CD4-positive, alpha-beta memory T cell (primary cell): Measurements from ENCODE around the gene KATNBL1. TPM values are rescaled to one million over a fixed set of nuclear protein-coding genes. Genes with fewer than 3 reads are reported as not detected.

Experiments
- CTCF ChIA-PET: fragments of 350-600 bp; sonication (Branson Sonifier 250); formaldehyde crosslinking; loops from one replicate; lab custom pipeline; 2021; ENCODE audit warnings: inconsistent platforms; ENCODE audit not compliant: partially characterized antibody; lab: Charles Lee
- POLR2A ChIA-PET: fragments of 350-600 bp; sonication (Branson Sonifier 250); formaldehyde crosslinking; loops from one replicate; lab custom pipeline; 2021; ENCODE audit not compliant: partially characterized antibody; lab: Charles Lee
- DNase-seq, 5 donors: peaks; one replicate each; pipeline versions ENCODE4 v3.0.0 to v3.0.0-alpha.2; 2020 to 2022; ENCODE audit warnings: mixed read lengths in 1 of 5
- H3K27ac ChIP-seq: one replicate; pipeline ENCODE4 v1.7.0; 2013; ENCODE audit warnings: low read depth, low read length
- H3K27me3 ChIP-seq: 2 replicates; pipeline ENCODE4 v1.7.0; 2013; ENCODE audit warnings: mild to moderate bottlenecking, low read length, moderate library complexity; ENCODE audit not compliant: insufficient read depth
- H3K36me3 ChIP-seq: 2 replicates; pipeline ENCODE4 v1.7.0; 2013; ENCODE audit warnings: mild to moderate bottlenecking, low read length, moderate library complexity; ENCODE audit not compliant: insufficient read depth
- H3K4me1 ChIP-seq: 2 replicates; pipeline ENCODE4 v1.7.0; 2013; ENCODE audit warnings: mild to moderate bottlenecking, low read length, moderate library complexity; ENCODE audit not compliant: insufficient read depth
- H3K4me3 ChIP-seq, 2 donors: one replicate each; pipeline ENCODE4 v1.7.0; 2013; ENCODE audit warnings: low read length in 2 of 2, mild to moderate bottlenecking in 1 of 2
- H3K9me3 ChIP-seq, 2 donors: one replicate each; pipeline ENCODE4 v1.7.0; 2013; ENCODE audit warnings: low read length in 2 of 2, control low read depth in 1 of 2; ENCODE audit not compliant: control insufficient read depth in 1 of 2
- H3K27ac Mint-ChIP-seq, 7 donors: one replicate each; pipeline ENCODE4 v1.8.0; 2020 to 2021; ENCODE audit warnings: mixed read lengths in 7 of 7, mild to moderate bottlenecking in 6 of 7, inconsistent platforms in 3 of 7, moderate library complexity in 3 of 7
- H3K27me3 Mint-ChIP-seq, 2 donors: one replicate each; pipeline ENCODE4 v1.8.0; 2020 to 2021; ENCODE audit warnings: mixed read lengths in 2 of 2
- H3K36me3 Mint-ChIP-seq, 2 donors: one replicate each; pipeline ENCODE4 v1.8.0; 2020 to 2021; ENCODE audit warnings: mixed read lengths in 2 of 2, inconsistent platforms in 1 of 2, mild to moderate bottlenecking in 1 of 2
- H3K4me1 Mint-ChIP-seq, 4 donors: one replicate each; pipeline ENCODE4 v1.8.0; 2020 to 2021; ENCODE audit warnings: mixed read lengths in 4 of 4, mild to moderate bottlenecking in 1 of 4
- H3K4me3 Mint-ChIP-seq, 8 donors: one replicate each; pipeline ENCODE4 v1.8.0; 2020 to 2021; ENCODE audit warnings: mixed read lengths in 8 of 8, mild to moderate bottlenecking in 7 of 8, moderate library complexity in 6 of 8, inconsistent platforms in 3 of 8
- H3K9me3 Mint-ChIP-seq, 8 donors: one replicate each; pipeline ENCODE4 v1.8.0; 2020 to 2021; ENCODE audit warnings: mixed read lengths in 8 of 8, mild to moderate bottlenecking in 5 of 8, inconsistent platforms in 3 of 8, moderate library complexity in 1 of 8
- intact Hi-C: fragments of 100-400 bp; cut with micrococcal nuclease; formaldehyde crosslinking; loops from one replicate; pipeline ENCODE4 v1.15.1; 2023
- polyA plus RNA-seq, 2 donors: library from polyadenylated mRNA; unstranded; fragments of 300-500 nt; fragmentation: Illumina TruSeq; gene quantifications; one replicate each; pipeline ENCODE4 v1.2.3, GENCODE V29; 2021
- total RNA-seq, 2 experiments: library from RNA; stranded (reverse); gene quantifications; one replicate each; pipeline ENCODE4 v1.2.3, GENCODE V29; 2021

KATNBL1 gene
- total and polyA plus RNA-seq, 4 experiments from 2014 or later, result 34.7 to 45.8 (median 37.1) TPM

DNA sequence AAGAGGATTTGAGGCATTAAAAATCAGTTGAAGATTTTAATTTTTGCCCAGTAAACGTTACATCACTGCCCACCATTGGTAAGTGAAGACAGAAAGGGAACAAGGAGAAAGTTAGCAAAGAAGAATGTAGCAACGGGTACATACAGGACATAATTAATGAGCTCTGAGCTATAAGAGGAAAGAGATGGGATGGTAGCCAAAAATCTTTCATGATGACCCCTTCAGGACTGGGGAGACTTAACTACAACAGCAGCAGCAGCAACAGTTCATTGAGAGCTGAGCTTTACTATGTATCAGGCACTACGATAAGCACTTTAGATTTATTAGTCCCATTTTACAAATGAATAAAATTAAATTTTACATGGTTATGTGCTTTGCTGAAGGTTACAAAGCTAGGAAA, 33.3 kb upstream of the KATNBL1 start:
- Histone ChIP-seq H3K27me3 (no peaks in the 10 kb centered on the region), H3K4me3 (no peak overlapping the region), H3K9me3 (no peaks in the 10 kb centered on the region), H3K36me3 (peaks cover 34% of the 10 kb centered on the region), H3K4me1 (no peaks in the 10 kb centered on the region), H3K27ac (no peak overlapping the region)
- H3K27me3 Mint-ChIP-seq, result no peaks in the 10 kb centered on the region
- no peak overlapping the region for H3K4me3 Mint-ChIP-seq
- ChIA-PET CTCF (interaction anchor here (0.9 to 4.8 kb wide), 7 partner anchors 8 to 344 kb away, joined by 3 to 84 read pairs (median 17); partner anchors contain the start of genes EMC4, KATNBL1, LPCAT4 and NOP10), POLR2A (interaction anchor here (1.0 to 4.4 kb wide), 2 partner anchors 94 to 100 kb away, joined by 3 to 21 read pairs; partner anchors contain the start of genes NOP10, NUTM1 and SLC12A6)
- no peaks in the 10 kb centered on the region for H3K4me1 Mint-ChIP-seq
- DNase-seq, result no peak
- H3K9me3 Mint-ChIP-seq, result no peaks in the 10 kb centered on the region
- intact Hi-C loops, result loop anchor here (10.0 kb wide), 1 partner anchor 192 kb away; the partner anchor contains the start of gene GOLGA8A
- H3K27ac Mint-ChIP-seq, result peak overlapping the region in 2 of 7 donors; percentile 25 to 60
- H3K36me3 Mint-ChIP-seq, result peaks cover 28 to 52% of the 10 kb centered on the region in 2 donors

DNA sequence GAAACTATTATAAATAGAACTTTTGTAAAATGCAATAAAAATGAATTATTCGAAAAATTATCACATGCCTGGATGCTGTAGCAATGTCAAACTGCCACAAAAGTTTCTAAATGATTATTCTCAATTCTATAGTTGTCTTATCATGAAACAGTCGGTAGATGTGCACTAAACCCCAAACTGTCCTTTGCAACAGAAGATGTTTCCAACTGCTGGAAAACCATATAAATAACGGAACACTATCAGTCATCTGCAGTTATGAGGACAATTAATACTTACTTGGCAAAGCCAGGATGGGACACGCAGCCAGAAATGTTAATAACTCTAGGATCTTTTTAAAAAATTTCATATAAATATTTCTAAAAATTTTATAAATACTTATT, 32.4 kb upstream of the KATNBL1 start:
- Mint-ChIP-seq H3K4me3 (no peak overlapping the region), H3K4me1 (no peaks in the 10 kb centered on the region), H3K36me3 (peaks cover 27 to 55% of the 10 kb centered on the region in 2 donors), H3K27ac (no peak overlapping the region), H3K9me3 (no peaks in the 10 kb centered on the region), H3K27me3 (no peaks in the 10 kb centered on the region)
- no peak for DNase-seq
- POLR2A ChIA-PET, result interaction anchor here (1.8 to 4.4 kb wide), 2 partner anchors 95 to 125 kb away, joined by 21 to 23 read pairs; partner anchors contain the start of genes LPCAT4 and SLC12A6
- intact Hi-C loops, result loop anchor here (10.0 kb wide), 1 partner anchor 192 kb away; the partner anchor contains the start of gene GOLGA8A
- CTCF ChIA-PET, result interaction anchor here (0.8 to 4.8 kb wide), 19 partner anchors 9 to 345 kb away, joined by 3 to 84 read pairs (median 6); partner anchors contain the start of genes EMC4, KATNBL1, LPCAT4 and NOP10
- Histone ChIP-seq H3K9me3 (no peaks in the 10 kb centered on the region), H3K4me3 (no peak overlapping the region), H3K27ac (no peak overlapping the region), H3K4me1 (no peaks in the 10 kb centered on the region), H3K27me3 (no peaks in the 10 kb centered on the region), H3K36me3 (peaks cover 43% of the 10 kb centered on the region)

DNA sequence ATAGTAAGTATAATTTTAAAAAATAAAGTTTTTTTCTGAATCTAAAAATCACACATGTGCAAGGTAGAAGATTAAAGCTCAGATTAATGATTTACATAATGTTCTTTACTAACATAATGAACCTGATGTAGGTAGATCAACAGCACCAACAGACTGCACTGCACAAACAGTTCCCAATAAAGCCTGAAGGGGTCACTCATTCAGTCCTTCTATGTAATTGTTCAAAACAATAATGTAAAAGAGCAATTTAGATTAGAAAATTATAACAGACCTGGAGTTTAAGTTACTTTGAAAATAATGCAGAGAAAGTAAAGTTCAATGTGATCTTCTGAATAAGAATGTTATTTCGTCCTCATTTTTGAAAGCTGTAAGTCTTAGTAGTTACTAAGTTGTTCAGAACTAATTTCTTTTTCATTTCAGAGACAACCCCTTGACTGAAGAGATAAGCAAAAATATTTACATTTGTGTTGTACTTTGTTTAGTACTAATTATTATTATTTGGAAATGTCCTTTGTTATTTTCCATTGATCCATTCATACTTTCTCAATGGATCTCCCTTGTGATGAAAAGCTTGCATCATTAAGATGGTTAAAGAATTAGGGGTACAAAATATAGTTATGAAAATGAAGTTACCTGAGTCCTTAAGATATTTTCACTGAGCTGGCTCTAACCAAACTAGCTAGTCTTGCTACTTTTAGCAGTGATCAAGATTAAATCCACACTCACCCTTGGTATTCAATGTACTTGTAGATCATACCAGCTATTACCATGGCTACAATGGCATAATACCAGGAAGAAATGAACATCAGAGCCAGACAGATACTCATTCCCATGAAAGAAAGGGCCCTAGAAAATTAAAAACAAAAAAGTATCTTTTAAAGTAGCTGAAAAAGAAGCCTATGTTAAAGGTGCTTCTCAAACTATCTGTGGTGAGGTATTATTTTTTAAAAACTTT, 31.8 kb upstream of the KATNBL1 start:
- POLR2A ChIA-PET, result interaction anchor here (1.0 to 4.4 kb wide), 4 partner anchors 96 to 346 kb away, joined by 3 to 23 read pairs (median 12); partner anchors contain the start of genes LPCAT4, NOP10, NUTM1 and SLC12A6
- peak overlapping the region in 4 of 7 donors; percentile 4 to 53 (median 46) for H3K27ac Mint-ChIP-seq

DNA sequence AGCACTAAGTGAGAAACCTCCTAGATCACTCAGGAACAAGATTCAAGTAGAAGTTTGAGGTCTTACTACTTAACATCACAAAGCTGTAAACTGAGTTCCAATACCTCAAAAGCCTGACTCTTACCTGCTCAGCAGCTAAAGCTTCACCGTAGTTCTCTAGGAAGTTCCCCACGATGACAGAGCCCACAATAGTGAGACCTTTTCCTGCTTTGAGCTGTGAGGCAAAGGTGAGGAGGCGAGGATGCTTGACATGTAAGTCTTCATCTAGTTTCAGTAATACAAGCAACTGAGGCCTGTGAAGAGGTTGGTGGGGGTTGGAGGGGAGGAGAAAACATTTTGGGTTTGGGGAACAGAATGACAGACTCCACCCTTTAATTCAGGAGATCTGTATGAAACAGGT, 30.6 kb upstream of the KATNBL1 start:
- Mint-ChIP-seq H3K27me3 (no peaks in the 10 kb centered on the region), H3K4me1 (no peaks in the 10 kb centered on the region), H3K27ac (peak overlapping the region in 1 of 7 donors; percentile 50), H3K36me3 (peaks cover 40 to 73% of the 10 kb centered on the region in 2 donors), H3K9me3 (no peaks in the 10 kb centered on the region), H3K4me3 (no peak overlapping the region)
- intact Hi-C loops, result loop anchor here (10.0 kb wide), 1 partner anchor 194 kb away; the partner anchor contains the start of gene GOLGA8A
- Histone ChIP-seq H3K9me3 (no peaks in the 10 kb centered on the region), H3K27ac (no peak overlapping the region), H3K27me3 (no peaks in the 10 kb centered on the region), H3K4me3 (no peak overlapping the region), H3K4me1 (no peaks in the 10 kb centered on the region), H3K36me3 (peaks cover 59% of the 10 kb centered on the region)
- DNase-seq, result no peak
- ChIA-PET CTCF (interaction anchor here (0.9 to 4.8 kb wide), 10 partner anchors 11 to 347 kb away, joined by 3 to 84 read pairs (median 12); partner anchors contain the start of genes EMC4, KATNBL1, LPCAT4 and NOP10), POLR2A (interaction anchor here (1.0 to 4.4 kb wide), 3 partner anchors 97 to 127 kb away, joined by 3 to 21 read pairs (median 4); partner anchors contain the start of genes NOP10, NUTM1 and SLC12A6)

More for the DNA sequence above, 31.8 kb upstream of the KATNBL1 start:
- no peaks in the 10 kb centered on the region for H3K4me1 Mint-ChIP-seq
- Histone ChIP-seq H3K4me1 (no peaks in the 10 kb centered on the region), H3K27me3 (no peaks in the 10 kb centered on the region), H3K4me3 (no peak overlapping the region), H3K27ac (no peak overlapping the region), H3K9me3 (no peaks in the 10 kb centered on the region), H3K36me3 (peaks cover 48% of the 10 kb centered on the region)
- H3K36me3 Mint-ChIP-seq, result peaks cover 32 to 62% of the 10 kb centered on the region in 2 donors
- H3K9me3 Mint-ChIP-seq, result no peaks in the 10 kb centered on the region
- no peak overlapping the region for H3K4me3 Mint-ChIP-seq
- intact Hi-C loops, result loop anchor here (1.0 to 10.0 kb wide), 5 partner anchors 96 to 347 kb away; partner anchors contain the start of genes GOLGA8A, LPCAT4, NOP10 and NUTM1
- H3K27me3 Mint-ChIP-seq, result no peaks in the 10 kb centered on the region
- CTCF ChIA-PET, result interaction anchor here (0.6 to 4.8 kb wide), 27 partner anchors 8 to 728 kb away, joined by 3 to 84 read pairs (median 5); partner anchors contain the start of genes AQR, EMC4, KATNBL1 and LPCAT4
- peak; percentile 42 to 56 (median 55) for DNase-seq

DNA sequence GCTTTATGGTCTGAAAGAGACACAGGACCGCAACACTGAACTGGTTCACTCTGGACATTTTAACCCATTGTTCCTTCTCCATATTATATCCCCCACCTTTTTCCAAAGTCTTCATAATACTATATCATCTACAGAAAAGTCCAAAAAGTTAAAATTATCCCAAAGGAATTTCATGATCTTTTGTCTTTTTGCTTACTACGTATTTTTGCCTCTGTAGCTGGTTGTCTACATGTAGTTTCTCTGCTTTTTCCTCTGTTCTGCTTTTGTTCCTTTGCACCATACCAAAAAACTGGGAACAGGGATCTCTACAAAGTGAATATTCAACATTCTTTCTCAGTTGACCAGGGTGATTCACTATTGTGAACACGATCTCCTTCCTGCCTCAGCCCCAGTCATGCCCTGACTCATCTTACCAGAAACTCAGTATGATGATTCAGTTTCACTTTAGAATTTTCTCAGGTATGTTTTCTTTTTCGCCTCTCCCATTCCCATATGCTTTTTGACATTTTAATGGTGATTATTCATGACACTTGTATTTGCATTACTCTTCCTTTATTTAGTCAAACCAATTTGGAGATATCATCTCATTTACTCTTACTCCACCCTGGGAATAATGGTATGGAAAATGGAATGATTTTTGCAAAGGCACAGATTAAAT, 29.4 kb upstream of the KATNBL1 start:
- POLR2A ChIA-PET, result interaction anchor here (1.1 kb wide), 1 partner anchor 129 kb away, joined by 4 read pairs; no protein-coding TSS in a partner anchor
- Mint-ChIP-seq H3K9me3 (no peaks in the 10 kb centered on the region), H3K27me3 (no peaks in the 10 kb centered on the region), H3K27ac (peak overlapping the region in 3 of 7 donors; percentile 46 to 65 (median 53)), H3K4me1 (no peaks in the 10 kb centered on the region), H3K36me3 (peaks cover 40 to 68% of the 10 kb centered on the region in 2 donors), H3K4me3 (no peak overlapping the region)
- no peak for DNase-seq
- H3K4me1 ChIP-seq, result no peaks in the 10 kb centered on the region
- H3K36me3 ChIP-seq, result peaks cover 61% of the 10 kb centered on the region
- no peak overlapping the region for H3K27ac ChIP-seq
- CTCF ChIA-PET, result interaction anchor here (1.3 kb wide), 1 partner anchor 128 kb away, joined by 4 read pairs; the partner anchor contains the start of gene LPCAT4
- H3K4me3 ChIP-seq, result no peak overlapping the region
- H3K27me3 ChIP-seq, result no peaks in the 10 kb centered on the region
- H3K9me3 ChIP-seq, result no peaks in the 10 kb centered on the region
- intact Hi-C loops, result no loop called here

DNA sequence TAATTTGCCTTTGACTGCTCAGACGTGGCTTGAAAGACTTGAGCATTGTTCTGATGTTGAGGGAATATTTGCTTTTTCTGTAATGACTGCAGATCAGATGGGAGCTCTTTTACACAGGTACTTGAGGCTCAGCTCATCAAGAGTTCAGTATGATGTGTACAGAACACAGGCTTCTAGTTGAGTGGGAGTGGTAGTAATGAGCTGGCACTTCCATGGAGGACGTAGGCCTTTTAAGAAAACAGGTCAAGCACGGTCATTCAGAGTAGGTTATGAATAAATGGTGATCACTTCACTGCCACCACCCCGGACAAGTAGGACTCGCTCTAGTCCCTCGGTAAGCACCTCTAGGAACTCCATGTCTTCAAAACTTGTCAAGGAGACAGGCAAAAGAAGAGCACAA, 23.7 kb upstream of the KATNBL1 start:
- H3K36me3 ChIP-seq, result peaks cover 54% of the 10 kb centered on the region
- intact Hi-C loops, result no loop called here
- peaks cover 34 to 73% of the 10 kb centered on the region in 2 donors for H3K36me3 Mint-ChIP-seq

More for the DNA sequence above, 23.7 kb upstream of the KATNBL1 start:
- Mint-ChIP-seq H3K4me3 (no peak overlapping the region), H3K27ac (peak overlapping the region in 4 of 7 donors; percentile 23 to 78 (median 58)), H3K4me1 (no peaks in the 10 kb centered on the region), H3K9me3 (no peaks in the 10 kb centered on the region), H3K27me3 (no peaks in the 10 kb centered on the region)
- H3K4me3 ChIP-seq, result no peak overlapping the region
- no peaks in the 10 kb centered on the region for H3K27me3 ChIP-seq
- DNase-seq, result no peak
- POLR2A ChIA-PET, result interaction anchor here (0.6 to 1.3 kb wide), 3 partner anchors 105 to 134 kb away, joined by 3 read pairs; no protein-coding TSS in a partner anchor
- no peaks in the 10 kb centered on the region for H3K4me1 ChIP-seq
- no peaks in the 10 kb centered on the region for H3K9me3 ChIP-seq
- CTCF ChIA-PET, result interaction anchor here (0.6 to 1.8 kb wide), 7 partner anchors 8 to 171 kb away, joined by 3 to 6 read pairs (median 3); partner anchors contain the start of genes EMC4, LPCAT4 and NOP10
- no peak overlapping the region for H3K27ac ChIP-seq
